Stomach smooth muscle (tissue), 2 donors: Measurements from ENCODE around the gene CCDC167.

Experiments
- H3K27ac ChIP-seq: one replicate; pipeline ENCODE4 v1.7.0; 2013; ENCODE audit warnings: mild to moderate bottlenecking, low read length, inconsistent platforms
- H3K27me3 ChIP-seq, 2 donors: one replicate each; pipeline ENCODE4 v1.7.0; 2013; ENCODE audit warnings: low read length in 2 of 2; ENCODE audit not compliant: insufficient read depth in 2 of 2, control insufficient read depth in 1 of 2
- H3K36me3 ChIP-seq, 2 donors: one replicate each; pipeline ENCODE4 v1.7.0; 2013; ENCODE audit warnings: low read length in 2 of 2; ENCODE audit not compliant: control insufficient read depth in 2 of 2, insufficient read depth in 2 of 2
- H3K4me1 ChIP-seq: one replicate; pipeline ENCODE4 v1.7.0; 2013; ENCODE audit warnings: low read length; ENCODE audit not compliant: control insufficient read depth, insufficient read depth
- H3K4me3 ChIP-seq, 2 donors: one replicate each; pipeline ENCODE4 v1.7.0; 2013; ENCODE audit warnings: low read length in 2 of 2
- H3K9ac ChIP-seq, 2 donors: one replicate each; pipeline ENCODE4 v1.7.0; 2013; ENCODE audit warnings: low read length in 2 of 2, mild to moderate bottlenecking in 1 of 2
- H3K9me3 ChIP-seq, 2 donors: one replicate each; pipeline ENCODE4 v1.7.0; 2013; ENCODE audit warnings: low read length in 2 of 2; ENCODE audit not compliant: control insufficient read depth in 2 of 2
- donor health status: healthy.
- donor health status: Pancreatic carcinoma.

CCDC167 gene

DNA sequence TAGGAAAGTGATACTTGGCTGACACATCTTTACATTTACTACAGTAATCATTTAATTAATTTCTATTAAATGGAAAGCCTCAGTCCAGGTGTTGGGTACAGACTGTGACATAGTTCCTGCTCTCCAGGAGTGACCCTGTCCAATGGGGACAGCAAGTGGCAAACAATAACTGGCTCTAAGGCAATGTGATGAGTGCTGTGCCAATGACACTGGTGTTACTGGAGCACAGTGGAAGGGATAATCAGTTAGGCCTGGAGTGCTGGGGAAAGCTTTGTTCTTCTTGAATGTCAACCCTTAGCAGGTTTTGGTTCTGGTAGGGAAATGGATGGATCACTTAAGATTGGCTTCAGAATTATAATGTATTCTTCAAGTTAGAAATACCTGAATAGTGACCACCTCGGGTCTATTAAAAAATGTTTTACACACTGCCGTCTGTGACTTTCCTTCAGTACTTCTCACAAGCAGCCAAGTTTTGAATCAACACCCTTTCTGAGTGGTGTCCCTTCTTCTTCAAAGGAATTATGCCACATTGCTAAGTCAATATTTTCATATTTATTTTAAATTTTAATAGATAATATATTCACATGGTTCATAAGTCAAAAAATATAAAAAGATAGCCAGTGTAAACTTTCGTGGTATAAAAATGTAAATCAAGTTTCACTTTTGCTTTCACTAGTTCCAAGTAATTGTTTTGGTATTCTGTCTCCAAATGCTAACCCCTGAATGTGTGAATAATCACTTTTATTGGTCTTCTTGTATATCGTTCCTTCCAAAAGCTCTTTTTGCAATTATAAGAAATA, 57.1 kb downstream of the CCDC167 start:
- Histone ChIP-seq H3K27me3 (no peaks in the 10 kb centered on the region), H3K9ac (peak overlapping the region; percentile 56 to 60), H3K4me3 (peak overlapping the region; percentile 9 to 47), H3K27ac (peak overlapping the region; percentile 67), H3K4me1 (peaks cover 5% of the 10 kb centered on the region), H3K9me3 (no peaks in the 10 kb centered on the region), H3K36me3 (peaks cover 25 to 34% of the 10 kb centered on the region in 2 donors)

GRCh38 chr6:37441651-37442050, 58.0 kb downstream of the CCDC167 start:
- Histone ChIP-seq H3K9me3 (no peaks in the 10 kb centered on the region), H3K9ac (no peak overlapping the region), H3K4me3 (no peak overlapping the region), H3K27me3 (no peaks in the 10 kb centered on the region), H3K4me1 (peaks cover 5% of the 10 kb centered on the region), H3K36me3 (peaks cover 25 to 31% of the 10 kb centered on the region in 2 donors), H3K27ac (peak overlapping the region; percentile 67)

DNA sequence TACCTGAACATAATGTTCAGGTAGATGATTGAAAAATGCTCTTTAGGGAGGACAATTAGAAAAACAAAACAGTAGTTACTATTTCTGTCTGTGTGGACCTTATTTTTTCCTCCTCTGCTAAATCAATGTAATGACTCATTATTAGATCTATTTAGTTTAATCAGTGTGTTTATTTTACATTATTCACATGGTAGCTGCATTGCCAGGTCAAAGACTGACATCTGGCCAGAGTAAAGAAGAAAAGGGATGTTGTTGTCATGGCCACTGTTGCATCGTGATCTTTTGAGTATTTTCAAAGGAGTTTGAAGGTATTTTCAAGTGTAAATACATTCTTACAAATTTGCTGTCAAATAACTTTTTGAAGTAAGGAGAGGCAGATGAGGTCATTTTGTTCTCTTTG, 60.8 kb downstream of the CCDC167 start:
- no peak overlapping the region for H3K9ac ChIP-seq
- H3K36me3 ChIP-seq: peaks cover 16 to 22% of the 10 kb centered on the region in 2 donors
- H3K4me3 ChIP-seq: no peak overlapping the region
- no peaks in the 10 kb centered on the region for H3K9me3 ChIP-seq
- H3K27me3 ChIP-seq: no peaks in the 10 kb centered on the region
- H3K27ac ChIP-seq: no peak overlapping the region
- H3K4me1 ChIP-seq: peaks cover 15% of the 10 kb centered on the region

GRCh38 chr6:37435816-37436215, 63.9 kb downstream of the CCDC167 start:
- H3K9me3 ChIP-seq: no peaks in the 10 kb centered on the region
- H3K36me3 ChIP-seq: peaks cover 12 to 20% of the 10 kb centered on the region in 2 donors
- no peak overlapping the region for H3K4me3 ChIP-seq
- H3K27me3 ChIP-seq: no peaks in the 10 kb centered on the region
- H3K4me1 ChIP-seq: peaks cover 14% of the 10 kb centered on the region
- H3K27ac ChIP-seq: no peak overlapping the region
- H3K9ac ChIP-seq: no peak overlapping the region

- Histone ChIP-seq H3K9ac (no peak overlapping the region), H3K36me3 (peaks cover 12 to 20% of the 10 kb centered on the region in 2 donors)
Measured at GRCh38 chr6:37435373-37435772, 64.3 kb downstream of the CCDC167 start.

GRCh38 chr6:37433657-37434271, 65.9 kb downstream of the CCDC167 start:
- Histone ChIP-seq H3K4me1 (peaks cover 14% of the 10 kb centered on the region), H3K9me3 (no peaks in the 10 kb centered on the region), H3K4me3 (peak overlapping the region; percentile 77 to 80), H3K27me3 (no peaks in the 10 kb centered on the region), H3K9ac (peak overlapping the region; percentile 80 to 89), H3K36me3 (peaks cover 12 to 15% of the 10 kb centered on the region in 2 donors), H3K27ac (peak overlapping the region; percentile 91)

More at GRCh38 chr6:37435373-37435772, 64.3 kb downstream of the CCDC167 start:
- Histone ChIP-seq H3K4me3 (no peak overlapping the region), H3K27me3 (no peaks in the 10 kb centered on the region), H3K9me3 (no peaks in the 10 kb centered on the region), H3K4me1 (peaks cover 14% of the 10 kb centered on the region), H3K27ac (no peak overlapping the region)
